SK-N-MC (cell line): Measurements from ENCODE around the gene HOXD12.

Source experiments
- DNase-seq: peaks from one replicate; pipeline ENCODE4 v3.0.0-alpha.2; 2011; ENCODE audit warnings: low read depth, low spot score
- H3K27ac ChIP-seq: fragments of 200-600 bp; sonication (generic); 2 replicates; pipeline ENCODE4 v1.5.1; 2016; ENCODE audit warnings: mixed run types
- H3K36me3 ChIP-seq: fragments of 200-600 bp; sonication (generic); 2 replicates; pipeline ENCODE4 v1.6.1; 2017; ENCODE audit warnings: antibody characterized with exemption, low read length, mixed read lengths; ENCODE audit not compliant: insufficient read depth
- H3K4me3 ChIP-seq: fragments of 200-600 bp; sonication (generic); 2 replicates; pipeline ENCODE4 v1.5.1; 2016
- H3K9ac ChIP-seq: fragments of 200-600 bp; sonication (generic); 2 replicates; pipeline ENCODE4 v1.8.0; 2017; ENCODE audit warnings: mixed run types, mixed read lengths; ENCODE audit not compliant: insufficient read length
- H3K9me3 ChIP-seq: fragments of 200-600 bp; sonication (generic); 2 replicates; pipeline ENCODE4 v1.6.1; 2017; ENCODE audit warnings: low read depth, mild to moderate bottlenecking, antibody characterized with exemption, low read length, moderate library complexity, mixed read lengths
- EZH2 ChIP-seq: fragments of 200-600 bp; sonication (generic); IDR thresholded peaks from one replicate; pipeline ENCODE4 v1.6.1; 2017; ENCODE audit warnings: antibody characterized with exemption
- FOXP2 ChIP-seq: optimal IDR thresholded peaks from 2 replicates; pipeline ENCODE3; 2011; ENCODE audit warnings: mild to moderate bottlenecking, moderate library complexity; ENCODE audit not compliant: insufficient read depth; ENCODE audit errors: extremely low read length, control extremely low read depth
- POLR2AphosphoS5 ChIP-seq: IDR thresholded peaks from 2 replicates; pipeline ENCODE4 v1.6.1; 2012; ENCODE audit warnings: mild to moderate bottlenecking, low read depth, low read length, borderline replicate concordance

HOXD12 gene

DNA sequence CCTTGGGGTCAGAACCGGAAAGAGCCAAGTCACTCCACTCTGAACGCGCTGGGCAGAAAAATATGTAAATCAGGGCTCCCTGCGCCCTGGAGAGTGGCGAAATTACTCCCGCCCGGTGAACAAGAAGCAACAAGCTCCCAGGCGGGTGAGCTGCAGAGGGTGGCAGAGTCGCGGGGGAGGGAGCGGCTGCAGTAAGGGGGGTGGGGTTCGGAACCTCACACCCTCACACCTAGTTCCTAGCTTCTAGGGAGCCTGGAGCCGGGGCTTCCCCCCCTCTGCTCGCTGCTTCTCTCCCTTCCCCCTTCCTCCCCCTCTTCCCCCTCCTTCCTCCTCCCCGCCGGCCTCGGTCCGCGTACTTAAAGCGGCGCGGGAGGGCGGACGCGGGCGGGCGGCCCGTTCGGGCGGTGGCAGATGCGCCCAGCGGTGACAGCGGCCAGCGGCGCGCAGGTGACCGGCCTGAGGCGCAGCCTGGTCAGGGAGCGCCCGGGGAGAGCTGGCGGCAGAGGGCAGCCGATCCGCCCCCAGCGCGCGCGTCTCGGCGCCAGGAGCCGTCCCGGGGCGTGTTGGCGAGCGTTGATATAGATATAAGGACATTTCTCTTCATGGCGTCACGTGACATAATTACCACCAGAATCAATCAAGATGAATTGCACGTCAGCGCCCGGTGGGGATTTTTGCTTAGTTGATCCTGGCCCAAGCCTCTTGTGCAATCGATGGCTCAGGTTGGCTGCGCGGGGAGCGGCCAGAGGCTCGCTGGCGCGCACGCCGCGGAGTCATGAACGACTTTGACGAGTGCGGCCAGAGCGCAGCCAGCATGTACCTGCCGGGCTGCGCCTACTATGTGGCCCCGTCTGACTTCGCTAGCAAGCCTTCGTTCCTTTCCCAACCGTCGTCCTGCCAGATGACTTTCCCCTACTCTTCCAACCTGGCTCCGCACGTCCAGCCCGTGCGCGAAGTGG, 7.3 kb downstream of the HOXD12 start, which contains the start of gene HOXD11:
HOXD11 (plus strand) TSS at position 700 of the 959 bp plus-strand sequence; CDS start at position 776, 76 bp downstream.
- Histone ChIP-seq H3K9me3 (no peaks in the 10 kb centered on the region), H3K9ac (peak within 1 kb of the TSS; percentile 89), H3K27ac (peak within 1 kb of the TSS; percentile 96), H3K4me3 (peak within 1 kb of the TSS; percentile 96), H3K36me3 (peaks cover 31% of the 10 kb centered on the region)
- TF ChIP-seq POLR2AphosphoS5 (peak; percentile 55), EZH2 (no peak)
- DNase-seq: no peak

DNA sequence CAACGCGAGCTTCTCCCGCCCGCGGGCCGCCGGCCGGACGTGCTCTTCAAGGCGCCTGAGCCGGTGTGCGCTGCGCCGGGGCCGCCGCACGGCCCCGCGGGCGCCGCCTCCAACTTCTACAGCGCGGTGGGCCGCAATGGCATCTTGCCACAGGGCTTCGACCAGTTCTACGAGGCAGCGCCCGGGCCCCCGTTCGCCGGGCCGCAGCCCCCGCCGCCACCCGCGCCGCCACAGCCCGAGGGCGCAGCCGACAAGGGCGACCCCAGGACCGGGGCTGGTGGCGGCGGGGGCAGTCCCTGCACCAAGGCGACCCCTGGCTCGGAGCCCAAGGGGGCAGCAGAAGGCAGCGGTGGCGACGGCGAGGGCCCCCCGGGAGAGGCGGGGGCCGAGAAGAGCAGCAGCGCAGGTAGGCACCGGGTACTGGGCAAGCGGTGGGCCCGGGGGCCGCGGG, 8.2 kb downstream of the HOXD12 start:
- no peak overlapping the region for H3K27ac ChIP-seq
- peak overlapping the region; percentile 70 for H3K9ac ChIP-seq
- H3K9me3 ChIP-seq: no peaks in the 10 kb centered on the region
- TF ChIP-seq EZH2: no peak
- no peak for TF ChIP-seq FOXP2
- no peak for TF ChIP-seq POLR2AphosphoS5
- DNase-seq: no peak
- peaks cover 40% of the 10 kb centered on the region for H3K36me3 ChIP-seq
- peak overlapping the region; percentile 81 for H3K4me3 ChIP-seq

GRCh38 chr2:176109192-176109901, 9.8 kb downstream of the HOXD12 start:
- peak overlapping the region; percentile 55 for H3K9ac ChIP-seq
- no peak for TF ChIP-seq POLR2AphosphoS5
- no peak for TF ChIP-seq EZH2
- no peak for TF ChIP-seq FOXP2
- no peak for DNase-seq
- H3K27ac ChIP-seq: peak overlapping the region; percentile 46; the same call in 1 of the 2 replicates
- peak overlapping the region; percentile 81 for H3K4me3 ChIP-seq
- no peaks in the 10 kb centered on the region for H3K9me3 ChIP-seq
- peaks cover 56% of the 10 kb centered on the region for H3K36me3 ChIP-seq

DNA sequence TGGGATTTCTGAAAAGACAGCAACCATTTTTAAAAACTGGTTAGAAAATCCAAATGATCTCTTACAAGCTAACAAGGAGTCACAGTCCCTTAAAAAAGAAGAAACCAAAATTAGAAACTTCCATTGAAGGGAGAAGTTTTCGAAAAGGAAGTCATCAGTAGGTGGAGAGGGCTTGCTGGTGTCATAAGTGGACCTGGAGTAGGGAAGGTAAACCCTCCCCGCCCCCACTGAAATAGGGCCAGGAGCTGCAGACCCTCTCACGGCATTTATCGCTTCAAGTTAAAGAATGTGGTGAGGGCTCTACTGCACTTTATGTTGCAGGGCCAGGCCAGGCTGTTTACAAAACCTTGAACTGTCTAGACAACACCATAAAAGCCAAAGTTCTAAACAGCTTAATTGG, 10.4 kb downstream of the HOXD12 start:
- H3K4me3 ChIP-seq: peak overlapping the region; percentile 81
- no peak for TF ChIP-seq POLR2AphosphoS5
- TF ChIP-seq EZH2: no peak
- no peak for TF ChIP-seq FOXP2
- H3K9me3 ChIP-seq: no peaks in the 10 kb centered on the region
- H3K27ac ChIP-seq: peak overlapping the region; percentile 0; the same call in 1 of the 2 replicates
- DNase-seq: no peak
- peaks cover 62% of the 10 kb centered on the region for H3K36me3 ChIP-seq
- H3K9ac ChIP-seq: peak overlapping the region; percentile 55

DNA sequence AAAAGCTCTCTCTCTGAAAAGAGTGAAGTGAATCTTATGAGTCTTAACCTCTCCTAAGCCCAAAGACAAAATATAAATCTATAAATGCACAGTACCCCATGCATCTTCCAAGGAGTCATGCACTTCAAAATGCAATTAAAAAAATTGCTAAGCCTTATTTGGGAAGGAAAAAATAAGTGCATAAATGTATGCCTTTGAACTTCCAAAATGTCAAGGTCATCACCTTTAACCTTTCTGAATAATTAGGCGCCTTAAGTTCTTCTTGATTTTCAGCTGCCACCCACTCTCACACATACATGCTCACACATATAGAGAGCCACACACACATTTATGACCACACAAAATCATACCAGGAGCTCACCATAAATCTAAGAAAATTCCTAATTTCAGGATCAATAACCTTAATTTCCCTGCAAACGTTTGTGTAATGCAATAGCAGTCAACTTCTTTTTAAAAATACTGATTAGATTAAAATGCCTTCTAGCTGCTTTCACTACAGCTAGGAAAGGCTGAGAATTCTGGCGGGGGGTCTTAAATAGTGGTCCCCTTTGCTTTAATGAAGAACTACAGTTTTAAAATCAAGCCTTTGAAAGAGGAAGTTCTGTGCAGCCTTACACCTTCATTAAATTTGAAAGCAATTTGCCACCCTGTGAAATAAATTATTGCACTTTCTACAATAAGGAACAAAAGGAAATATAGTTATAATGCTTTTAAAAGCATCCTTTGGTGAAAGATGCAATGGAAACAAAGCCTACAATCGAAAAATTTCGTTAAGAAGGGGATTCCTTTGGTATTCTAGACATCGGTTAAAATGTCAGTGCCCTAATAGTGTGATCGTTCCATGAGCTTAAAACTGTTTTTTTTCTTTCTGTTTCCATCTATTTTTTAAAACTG, 11.1 kb downstream of the HOXD12 start:
- H3K9ac ChIP-seq: no peak overlapping the region
- peak overlapping the region; percentile 0; the same call in 1 of the 2 replicates for H3K27ac ChIP-seq
- peak overlapping the region; percentile 81 for H3K4me3 ChIP-seq
- H3K36me3 ChIP-seq: peaks cover 62% of the 10 kb centered on the region
- no peaks in the 10 kb centered on the region for H3K9me3 ChIP-seq
- no peak for DNase-seq
- TF ChIP-seq FOXP2 (no peak), EZH2 (no peak), POLR2AphosphoS5 (no peak)

GRCh38 chr2:176111309-176111663, 11.7 kb downstream of the HOXD12 start:
- no peak overlapping the region for H3K9ac ChIP-seq
- H3K4me3 ChIP-seq: no peak overlapping the region; the same call in 1 of the 2 replicates
- peaks cover 69% of the 10 kb centered on the region for H3K36me3 ChIP-seq
- no peak overlapping the region for H3K27ac ChIP-seq
- H3K9me3 ChIP-seq: no peaks in the 10 kb centered on the region
- no peak for TF ChIP-seq EZH2
- no peak for TF ChIP-seq POLR2AphosphoS5
- TF ChIP-seq FOXP2: no peak
- DNase-seq: no peak

GRCh38 chr2:176111846-176112374, 12.3 kb downstream of the HOXD12 start:
- peaks cover 75% of the 10 kb centered on the region for H3K36me3 ChIP-seq
- DNase-seq: no peak
- no peak overlapping the region for H3K27ac ChIP-seq
- no peak for TF ChIP-seq FOXP2
- TF ChIP-seq EZH2: no peak
- TF ChIP-seq POLR2AphosphoS5: no peak
- H3K9ac ChIP-seq: no peak overlapping the region
- no peaks in the 10 kb centered on the region for H3K9me3 ChIP-seq
- H3K4me3 ChIP-seq: no peak overlapping the region
